Heart left ventricle (tissue), 13 donors: ENCODE data around the gene TNNC1.

Experiments
- CTCF ChIP-seq, 12 donors: fragments of 200-600 bp; sonication (generic) in 4 of 12; IDR thresholded peaks; one replicate each; pipeline versions ENCODE4 v1.5.0 to v1.8.0; 2018 to 2022; ENCODE audit warnings: antibody characterized with exemption in 12 of 12, mild to moderate bottlenecking in 5 of 12
- POLR2A ChIP-seq, 2 donors: fragments of 450-650 bp; IDR thresholded peaks; one replicate each; pipeline ENCODE4 v1.6.1; 2017; ENCODE audit warnings: antibody characterized with exemption in 2 of 2, mild to moderate bottlenecking in 2 of 2, moderate library complexity in 2 of 2
- donor health status: ischemic (EF 13 %, LVEDD 7.1; RV severe dilation, severe dysfunction).
- donor health status: DM: no; HTN: yes; CAD: no.
- donor health status: DM: no; HTN: no; CAD: no.
- donor health status: ischemic (EF 25% LVEDD 6.9; RV normal size, moderate dysfunction).
- donor health status: ischemic (EF 25% LVEDD 5.7; RV mildly dilated, moderate dysfunction).
- donor health status: ischemic (EF 35%, LVEDD 5.7; RV mildly dilated, moderate dysfunction).
- donor health status: nonischemic (EF 11% LVEDD 7.7; RV severe dilation, severe dysfunction).
- donor health status: DM: yes; HTN: yes; CAD: no.
- donor health status: PGD.
- donor health status: ischemic (EF 29% LVEDD 5.4; RV normal size, mild dysfunction).
- donor health status: nonischemic (EF 23%, LVEDD 6.1; RV moderate dilation, normal function).

DNA sequence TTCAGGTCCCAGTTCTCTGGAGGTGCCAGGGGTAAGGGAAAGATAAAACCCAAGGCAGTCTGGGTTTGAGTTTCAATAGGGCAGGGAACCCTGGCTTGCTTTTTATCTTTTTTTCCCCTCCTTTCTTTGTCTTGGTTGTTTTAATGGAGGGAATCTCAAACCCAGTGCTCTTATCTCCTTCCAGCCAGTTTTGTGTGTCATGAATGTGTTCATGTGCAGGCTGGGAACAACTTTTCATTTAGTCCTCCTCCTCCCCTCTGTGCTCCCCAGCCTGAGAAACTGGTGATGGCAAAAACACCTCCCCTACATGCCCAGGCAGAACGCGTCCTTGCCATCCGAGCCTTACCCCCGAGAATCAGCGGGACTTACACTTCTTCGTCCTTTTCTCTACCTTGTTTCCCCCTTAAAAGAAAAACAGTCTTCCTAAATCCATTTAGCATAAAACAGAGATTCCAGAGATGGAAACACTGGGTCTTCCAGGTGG lies 19.8 kb downstream of the TNNC1 start:
- TF ChIP-seq CTCF (IDR thresholded peaks at IDR 0.05) (no peak), POLR2A (IDR thresholded peaks at IDR 0.05) (no peak)
